Spinal cord (tissue), 10 donors: ENCODE measurements around the gene PFN2. TPM values are rescaled to one million over a fixed set of nuclear protein-coding genes. Genes with fewer than 3 reads are reported as not detected.

ENCODE experiments used
- DNase-seq, 6 donors: peaks; one replicate each; pipeline versions ENCODE4 v3.0.0 to v3.0.0-alpha.2; 2013 to 2015; ENCODE audit warnings: low spot score in 6 of 6, low read depth in 4 of 6
- H3K27ac ChIP-seq: one replicate; pipeline ENCODE4 v1.5.1; 2013; ENCODE audit warnings: low read depth, low read length, control low read depth
- H3K27me3 ChIP-seq: one replicate; pipeline ENCODE4 v1.6.1; 2013; ENCODE audit warnings: low read length; ENCODE audit not compliant: control insufficient read depth, insufficient read depth
- H3K36me3 ChIP-seq: one replicate; pipeline ENCODE4 v1.6.1; 2013; ENCODE audit warnings: low read length; ENCODE audit not compliant: control insufficient read depth, insufficient read depth
- H3K4me1 ChIP-seq: one replicate; pipeline ENCODE4 v1.6.1; 2013; ENCODE audit warnings: low read length; ENCODE audit not compliant: control insufficient read depth, insufficient read depth
- H3K4me3 ChIP-seq: one replicate; pipeline ENCODE4 v1.5.1; 2013; ENCODE audit warnings: low read depth, low read length, control low read depth
- H3K9me3 ChIP-seq: one replicate; pipeline ENCODE4 v1.6.1; 2013; ENCODE audit warnings: low read length; ENCODE audit not compliant: control insufficient read depth, insufficient read depth
- WGBS: methylation state at CpG from one replicate; pipeline ENCODE4 v1.1.5; 2013; ENCODE audit warnings: missing lambda C conversion rate; ENCODE audit not compliant: insufficient coverage; 5-methylcytosine and 5-hydroxymethylcytosine counted together
- long read RNA-seq, 4 donors: transcript quantifications; one replicate each; lab custom pipeline, GENCODE V29; 2026
- polyA plus RNA-seq, 2 donors: library from polyadenylated mRNA; unstranded; fragments of 120-200 nt; gene quantifications; one replicate each; pipeline ENCODE4 v1.2.1, GENCODE V29; 2013; ENCODE audit not compliant: insufficient read length in 2 of 2
- total RNA-seq, 2 donors: library from RNA; depleted of rRNA in 1 of 2; stranded (reverse); fragments of 120-200 nt in 1 of 2; fragments of >200 nt in 1 of 2; gene quantifications; one replicate each; pipeline versions ENCODE4 v1.2.3 to v1.2.4, GENCODE V29; 2013 to 2014
- donor health status: healthy.

Gene PFN2, protein sequence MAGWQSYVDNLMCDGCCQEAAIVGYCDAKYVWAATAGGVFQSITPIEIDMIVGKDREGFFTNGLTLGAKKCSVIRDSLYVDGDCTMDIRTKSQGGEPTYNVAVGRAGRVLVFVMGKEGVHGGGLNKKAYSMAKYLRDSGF
- total RNA-seq (100 to 1,000 TPM; 220 to 459 TPM), polyA plus RNA-seq (100 to 1,000 TPM; 719 to 820 TPM)
- long read RNA-seq, donor 1, transcript PFN2-201 (3 exons, 2,261 nt): major isoform, 209 of 353 reads
- long read RNA-seq, donor 1, transcript PFN2-205 (2 exons, 613 nt): minor isoform, 7 of 353 reads
- long read RNA-seq, donor 1, transcript PFN2-203 (3 exons, 1,780 nt): minor isoform, 123 of 353 reads
- long read RNA-seq, donor 1, partial matches to known transcripts: 5 of 353 reads
- long read RNA-seq, donor 1, other reads (novel, unspliced or antisense): 5 of 353 reads
- long read RNA-seq, donor 2, transcript PFN2-201 (3 exons, 2,261 nt): major isoform, 78 of 157 reads
- long read RNA-seq, donor 2, transcript PFN2-203 (3 exons, 1,780 nt): minor isoform, 76 of 157 reads
- long read RNA-seq, donor 2, partial matches to known transcripts: 0 of 157 reads
- long read RNA-seq, donor 2, other reads (novel, unspliced or antisense): 0 of 157 reads
- long read RNA-seq, donor 3, transcript PFN2-203 (3 exons, 1,780 nt): minor isoform, 63 of 161 reads
- long read RNA-seq, donor 3, transcript PFN2-201 (3 exons, 2,261 nt): major isoform, 82 of 161 reads
- long read RNA-seq, donor 3, partial matches to known transcripts: 11 of 161 reads
- long read RNA-seq, donor 3, other reads (novel, unspliced or antisense): 0 of 161 reads
- long read RNA-seq, donor 4, transcript PFN2-203 (3 exons, 1,780 nt): major isoform, 77 of 122 reads
- long read RNA-seq, donor 4, transcript PFN2-201 (3 exons, 2,261 nt): minor isoform, 31 of 122 reads
- long read RNA-seq, donor 4, partial matches to known transcripts: 7 of 122 reads
- long read RNA-seq, donor 4, other reads (novel, unspliced or antisense): 0 of 122 reads

DNA sequence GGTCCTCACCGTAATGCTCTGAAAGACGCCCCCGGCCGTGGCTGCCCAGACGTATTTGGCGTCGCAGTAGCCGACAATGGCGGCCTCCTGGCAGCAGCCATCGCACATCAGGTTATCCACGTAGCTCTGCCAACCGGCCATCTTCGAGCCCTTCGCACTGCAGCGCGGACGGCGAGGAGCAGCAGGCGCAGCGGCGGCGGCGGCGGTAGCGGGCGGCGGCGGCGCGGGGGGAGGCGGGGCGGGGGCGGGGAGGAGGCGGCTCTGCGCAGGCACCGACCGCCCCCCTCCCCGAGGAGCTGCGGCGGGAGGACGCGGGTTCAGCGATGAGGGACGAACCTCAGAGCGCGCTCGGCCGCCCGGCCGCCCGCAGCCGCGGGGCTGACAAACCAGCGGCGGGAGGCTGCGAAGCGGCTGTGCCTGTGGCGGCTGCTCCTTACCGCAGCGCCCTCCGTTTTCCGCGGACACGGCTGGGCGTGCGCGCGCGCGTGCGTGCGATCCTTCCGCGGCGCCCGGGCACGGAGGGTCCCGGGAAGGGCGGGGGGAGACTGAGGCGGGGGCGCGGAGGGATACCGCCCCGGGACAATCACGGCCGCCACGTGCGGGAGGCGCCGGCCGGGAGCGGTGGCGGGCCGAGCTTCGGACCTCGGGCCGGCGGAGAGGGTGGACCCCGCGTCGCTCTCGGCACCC, at the start of gene PFN2:
PFN2 (minus strand) TSS at position 180 of the 687 bp plus-strand sequence; CDS start at position 141, 39 bp downstream.
- Histone ChIP-seq H3K27ac (peak within 1 kb of the TSS; percentile 96), H3K9me3 (no peaks in the 10 kb centered on the region), H3K4me3 (peak within 1 kb of the TSS; percentile 88), H3K4me1 (peaks cover 3% of the 10 kb centered on the region), H3K36me3 (no peaks in the 10 kb centered on the region), H3K27me3 (no peaks in the 10 kb centered on the region)
- WGBS: under 1% methylated on average over 102 of the region's 102 CpGs
- DNase-seq: peak; percentile 76 to 97 (median 84)

DNA sequence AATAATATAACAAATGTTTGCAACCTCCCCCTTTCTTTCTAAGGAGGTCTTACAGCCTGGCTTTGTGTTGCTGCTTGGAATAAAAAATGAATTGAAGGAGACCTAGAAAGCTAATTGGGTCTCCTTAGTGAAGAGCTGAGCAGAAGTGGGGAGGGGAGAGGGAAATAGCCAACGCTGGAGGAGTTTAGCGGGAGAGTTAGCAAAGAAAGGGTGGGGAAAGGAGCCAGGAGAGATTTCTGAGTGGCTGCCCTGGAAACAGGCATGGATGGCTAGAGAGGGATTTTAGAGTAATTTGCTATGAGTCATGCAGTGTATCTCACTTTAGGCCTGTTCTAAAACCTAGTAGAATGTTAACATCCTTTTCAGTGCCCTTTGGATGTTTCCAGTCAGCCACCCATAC, 45.2 kb upstream of the PFN2 start:
- H3K27ac ChIP-seq: no peak overlapping the region
- peak in 5 of 6 donors; percentile 12 to 74 (median 31) for DNase-seq
- H3K27me3 ChIP-seq: no peaks in the 10 kb centered on the region
- WGBS: 33% methylated on average over 2 of the region's 2 CpGs
- no peaks in the 10 kb centered on the region for H3K9me3 ChIP-seq
- H3K36me3 ChIP-seq: no peaks in the 10 kb centered on the region
- H3K4me3 ChIP-seq: no peak overlapping the region
- H3K4me1 ChIP-seq: no peaks in the 10 kb centered on the region

DNA sequence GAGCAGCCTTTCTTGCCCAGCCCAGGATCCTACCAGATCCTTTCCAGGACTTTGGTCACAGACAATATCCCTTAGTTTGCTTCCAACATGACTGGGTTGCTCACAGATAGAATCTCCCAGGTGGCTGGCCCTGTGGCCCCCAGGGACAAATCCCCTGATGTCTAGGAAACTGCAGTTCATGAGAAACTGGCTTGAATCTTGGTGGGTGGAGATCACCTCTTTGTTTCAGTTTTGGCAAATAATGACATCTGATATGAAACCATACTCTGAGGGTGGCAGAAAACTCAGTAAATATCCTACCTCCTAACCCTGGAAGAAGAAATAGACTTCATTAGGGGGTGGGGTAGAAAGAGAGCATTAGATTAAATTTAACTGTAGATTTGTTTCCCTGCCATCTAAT, 44.1 kb upstream of the PFN2 start:
- Histone ChIP-seq H3K9me3 (no peaks in the 10 kb centered on the region), H3K36me3 (no peaks in the 10 kb centered on the region), H3K4me1 (no peaks in the 10 kb centered on the region), H3K27ac (no peak overlapping the region), H3K27me3 (no peaks in the 10 kb centered on the region), H3K4me3 (no peak overlapping the region)
- no peak for DNase-seq

DNA sequence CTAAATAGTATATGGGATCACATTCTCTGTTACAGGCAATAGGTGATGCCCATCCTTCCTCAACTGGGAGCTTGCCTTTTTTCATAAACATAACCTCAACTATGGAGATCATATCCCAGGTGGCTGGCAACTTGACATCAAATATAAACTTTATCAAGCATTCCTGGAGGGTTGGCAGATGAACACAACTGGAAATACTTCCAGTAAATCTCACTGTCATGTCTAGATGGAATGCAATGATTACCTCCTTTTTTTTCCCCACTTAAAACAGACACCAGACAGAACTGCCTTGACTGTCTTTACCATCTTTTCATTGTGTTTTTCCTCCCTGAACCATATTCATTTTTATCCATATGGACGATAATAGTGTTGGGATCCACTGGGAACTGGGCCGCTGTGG, 43.1 kb upstream of the PFN2 start:
- WGBS: 100% methylated on average over 2 of the region's 2 CpGs
- H3K27me3 ChIP-seq: no peaks in the 10 kb centered on the region
- no peak overlapping the region for H3K4me3 ChIP-seq
- H3K4me1 ChIP-seq: no peaks in the 10 kb centered on the region
- no peak overlapping the region for H3K27ac ChIP-seq
- no peaks in the 10 kb centered on the region for H3K36me3 ChIP-seq
- H3K9me3 ChIP-seq: no peaks in the 10 kb centered on the region
- DNase-seq: no peak

DNA sequence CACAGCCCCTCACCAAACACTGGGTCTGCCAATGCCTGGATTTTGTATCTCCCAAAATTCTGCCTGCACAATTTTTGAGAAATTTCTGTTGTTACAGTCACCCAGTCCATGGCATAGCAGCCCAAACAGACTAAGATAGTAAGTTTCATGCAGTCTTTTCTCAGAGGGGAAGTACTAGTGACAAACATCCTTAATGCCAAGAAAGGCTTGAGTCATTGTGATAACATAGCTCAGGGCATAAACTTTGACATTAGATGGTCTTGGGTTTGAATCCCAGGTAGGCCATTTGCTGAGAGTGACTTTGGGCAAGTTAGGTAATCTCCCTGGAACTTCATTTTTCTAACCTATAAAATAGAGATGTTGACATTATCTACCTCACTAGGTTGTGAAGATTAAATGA, 36.1 kb upstream of the PFN2 start:
- Histone ChIP-seq H3K27ac (no peak overlapping the region), H3K27me3 (no peaks in the 10 kb centered on the region), H3K36me3 (no peaks in the 10 kb centered on the region), H3K9me3 (no peaks in the 10 kb centered on the region), H3K4me3 (no peak overlapping the region), H3K4me1 (no peaks in the 10 kb centered on the region)
- DNase-seq: no peak

DNA sequence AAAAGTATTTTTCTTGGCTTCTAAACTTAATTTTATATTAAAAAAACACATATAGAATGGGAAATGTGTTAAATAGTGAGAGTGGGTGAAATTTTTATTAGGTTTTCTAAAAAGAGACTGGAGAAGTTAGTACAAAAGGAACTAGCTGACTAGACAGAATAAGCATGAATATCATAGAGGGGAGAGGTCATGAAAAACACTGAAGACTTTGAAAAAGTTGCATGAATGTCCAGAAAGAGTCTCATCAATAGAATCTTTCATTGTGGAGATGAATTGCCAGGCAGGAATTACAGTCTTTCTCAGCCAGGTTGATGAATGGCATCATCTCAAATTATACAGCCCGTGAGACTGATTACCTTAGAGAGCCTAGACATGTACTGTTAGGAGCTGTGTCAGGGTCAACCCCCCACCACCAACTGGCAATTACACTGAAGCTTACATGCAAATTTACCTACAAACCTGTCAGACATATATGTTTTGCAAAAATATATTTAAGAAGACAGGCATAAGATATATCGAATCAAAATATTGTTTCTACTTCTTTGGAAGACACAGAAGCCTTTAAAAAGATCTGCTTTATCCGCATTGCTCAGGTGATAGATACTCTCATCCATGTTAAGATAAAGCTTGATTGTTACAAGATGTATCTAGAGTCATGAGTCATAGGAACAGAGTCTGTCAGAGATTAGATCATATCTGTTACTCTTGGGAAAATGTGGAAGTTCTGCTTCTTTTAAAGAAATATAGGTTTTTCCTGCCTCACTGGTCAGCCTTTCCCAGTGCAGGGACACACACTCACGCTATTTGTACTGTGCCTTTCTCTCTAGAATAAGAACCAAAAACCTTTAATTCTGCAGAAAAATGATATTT, 34.8 kb upstream of the PFN2 start:
- no peaks in the 10 kb centered on the region for H3K9me3 ChIP-seq
- H3K27me3 ChIP-seq: no peaks in the 10 kb centered on the region
- no peak for DNase-seq
- WGBS: 43% methylated on average over 1 of the region's 4 CpGs
- H3K4me1 ChIP-seq: no peaks in the 10 kb centered on the region
- H3K4me3 ChIP-seq: no peak overlapping the region
- no peak overlapping the region for H3K27ac ChIP-seq
- no peaks in the 10 kb centered on the region for H3K36me3 ChIP-seq

DNA sequence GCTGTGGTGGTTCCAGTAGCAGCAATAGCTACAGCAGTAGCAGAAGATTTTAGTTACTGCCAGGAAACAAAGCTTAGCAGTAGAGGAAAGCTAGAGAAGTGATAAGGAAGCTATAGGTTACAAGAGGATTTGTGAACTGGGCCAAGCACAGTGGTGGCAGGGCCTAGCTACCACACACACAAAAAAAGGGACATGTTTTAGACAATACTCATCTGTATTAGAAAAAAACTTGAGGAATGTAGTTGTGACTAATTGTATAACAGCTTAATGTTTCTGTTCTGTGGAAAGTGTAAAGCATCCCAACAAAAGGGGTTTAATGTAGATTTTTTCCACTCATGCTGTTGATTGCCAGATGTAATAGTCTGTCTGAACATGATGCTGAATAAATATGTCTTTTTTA, 29.9 kb upstream of the PFN2 start:
- Histone ChIP-seq H3K36me3 (no peaks in the 10 kb centered on the region), H3K4me1 (no peaks in the 10 kb centered on the region), H3K27ac (no peak overlapping the region), H3K4me3 (no peak overlapping the region), H3K27me3 (no peaks in the 10 kb centered on the region), H3K9me3 (no peaks in the 10 kb centered on the region)
- DNase-seq: no peak

DNA sequence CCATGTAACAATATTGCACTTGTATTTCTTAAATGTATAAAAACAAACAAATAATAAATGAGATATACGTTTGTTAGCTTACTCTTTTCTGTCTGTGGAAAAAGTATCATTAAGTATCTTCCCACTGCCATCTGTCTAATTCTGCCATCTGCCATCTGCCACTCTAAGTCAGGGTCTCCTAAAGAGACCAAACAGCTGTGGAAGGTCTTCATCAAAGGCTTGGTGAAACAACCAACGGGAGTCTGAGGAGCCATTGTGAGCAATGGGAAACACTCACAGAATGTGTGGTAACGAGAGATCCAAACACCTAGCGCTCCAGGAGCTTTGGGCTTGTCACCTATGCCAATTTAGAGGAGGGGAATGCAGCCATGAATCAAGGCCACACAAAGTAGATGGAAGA, 28.7 kb upstream of the PFN2 start:
- Histone ChIP-seq H3K36me3 (no peaks in the 10 kb centered on the region), H3K27ac (no peak overlapping the region), H3K9me3 (peaks cover 5% of the 10 kb centered on the region), H3K27me3 (no peaks in the 10 kb centered on the region), H3K4me3 (no peak overlapping the region), H3K4me1 (no peaks in the 10 kb centered on the region)
- WGBS: 92% methylated on average over 3 of the region's 4 CpGs
- no peak for DNase-seq

DNA sequence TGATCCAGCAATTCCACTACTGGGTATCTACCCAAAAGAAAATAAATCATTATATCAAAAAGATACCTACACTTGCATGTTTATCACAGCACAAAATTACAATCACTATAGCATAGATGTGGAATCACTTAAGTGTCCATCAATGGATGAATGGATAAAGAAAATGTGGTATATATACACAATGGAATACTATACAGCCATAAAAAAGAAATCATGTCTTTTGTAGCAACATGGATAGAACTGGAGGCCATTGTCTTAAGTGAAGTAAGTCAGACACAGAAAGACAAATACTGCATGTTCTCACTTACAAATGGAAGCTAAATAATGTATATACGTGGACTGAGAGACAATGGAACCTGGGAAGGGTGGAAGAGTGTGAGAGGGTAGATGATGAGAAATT, 28.3 kb upstream of the PFN2 start:
- no peaks in the 10 kb centered on the region for H3K27me3 ChIP-seq
- no CpG with 5 or more reads among the region's 1 CpG for WGBS
- no peak for DNase-seq
- H3K27ac ChIP-seq: no peak overlapping the region
- peaks cover 5% of the 10 kb centered on the region for H3K9me3 ChIP-seq
- no peaks in the 10 kb centered on the region for H3K4me1 ChIP-seq
- no peaks in the 10 kb centered on the region for H3K36me3 ChIP-seq
- H3K4me3 ChIP-seq: no peak overlapping the region
